Measurements from ENCODE around the gene ULBP3.

Gene ULBP3

GRCh38 chr6:150102750-150103270, 33.9 kb upstream of the ULBP3 start:
- H3K36me3 ChIP-seq (ENCODE audit: insufficient read depth, low read length) = no peaks in the 10 kb centered on the region
- no peak overlapping the region for H2AFZ ChIP-seq (ENCODE audit: low read length)
- no peaks in the 10 kb centered on the region for H3K4me1 ChIP-seq (ENCODE audit: insufficient read depth, low read length, poor library complexity, severe bottlenecking)
- no peak for TF ChIP-seq EZH2phosphoT487 (IDR thresholded peaks at IDR 0.05; ENCODE audit: borderline replicate concordance)
- TF ChIP-seq CTCF (conservative IDR thresholded peaks at IDR 0.05; ENCODE audit: low read length) = no peak
- H3K27me3 ChIP-seq (ENCODE audit: insufficient read depth, low read length, poor library complexity, severe bottlenecking) = no peaks in the 10 kb centered on the region
- no peak overlapping the region for H3K4me3 ChIP-seq (ENCODE audit: low read length, poor library complexity, severe bottlenecking)
- no peak overlapping the region for H3K4me2 ChIP-seq (ENCODE audit: low read depth, low read length, poor library complexity, severe bottlenecking)
- no peaks in the 10 kb centered on the region for H3K9me2 ChIP-seq (replicated peaks; ENCODE audit: low read depth, low read length)
- no peaks in the 10 kb centered on the region for H3K9me3 ChIP-seq (ENCODE audit: insufficient read depth, low read depth, low read length)
- no peak overlapping the region for H3K9ac ChIP-seq (ENCODE audit: low read depth, low read length, poor library complexity, severe bottlenecking)
- no peaks in the 10 kb centered on the region for H3K79me2 ChIP-seq (ENCODE audit: insufficient read depth, low read length)
- H4K20me1 ChIP-seq (ENCODE audit: insufficient read depth, low read length, poor library complexity, severe bottlenecking) = no peaks in the 10 kb centered on the region
- no peaks in the 10 kb centered on the region for H3F3A ChIP-seq (ENCODE audit: low read depth)

- H3K4me1 ChIP-seq (ENCODE audit: insufficient read depth, low read length, poor library complexity, severe bottlenecking) = no peaks in the 10 kb centered on the region
- no peak overlapping the region for H3K4me3 ChIP-seq (ENCODE audit: low read length, poor library complexity, severe bottlenecking)
- no peaks in the 10 kb centered on the region for H3K9me2 ChIP-seq (replicated peaks; ENCODE audit: low read depth, low read length)
- TF ChIP-seq CTCF (conservative IDR thresholded peaks at IDR 0.05; ENCODE audit: low read length) = no peak
- TF ChIP-seq EZH2phosphoT487 (IDR thresholded peaks at IDR 0.05; ENCODE audit: borderline replicate concordance) = no peak
- H3F3A ChIP-seq (ENCODE audit: low read depth) = no peaks in the 10 kb centered on the region
- no peak overlapping the region for H2AFZ ChIP-seq (ENCODE audit: low read length)
- H3K9ac ChIP-seq (ENCODE audit: low read depth, low read length, poor library complexity, severe bottlenecking) = no peak overlapping the region
- H3K4me2 ChIP-seq (ENCODE audit: low read depth, low read length, poor library complexity, severe bottlenecking) = no peak overlapping the region
- H3K27me3 ChIP-seq (ENCODE audit: insufficient read depth, low read length, poor library complexity, severe bottlenecking) = no peaks in the 10 kb centered on the region
- H4K20me1 ChIP-seq (ENCODE audit: insufficient read depth, low read length, poor library complexity, severe bottlenecking) = no peaks in the 10 kb centered on the region
- H3K36me3 ChIP-seq (ENCODE audit: insufficient read depth, low read length) = no peaks in the 10 kb centered on the region
- H3K9me3 ChIP-seq (ENCODE audit: insufficient read depth, low read depth, low read length) = no peaks in the 10 kb centered on the region
- H3K79me2 ChIP-seq (ENCODE audit: insufficient read depth, low read length) = no peaks in the 10 kb centered on the region
Measured at GRCh38 chr6:150100745-150101144, 31.8 kb upstream of the ULBP3 start.

- peaks cover 2% of the 10 kb centered on the region for H3K4me1 ChIP-seq (ENCODE audit: insufficient read depth, low read length, poor library complexity, severe bottlenecking)
- no peak for TF ChIP-seq EZH2phosphoT487 (IDR thresholded peaks at IDR 0.05; ENCODE audit: borderline replicate concordance)
- TF ChIP-seq CTCF (conservative IDR thresholded peaks at IDR 0.05; ENCODE audit: low read length) = no peak
- no peaks in the 10 kb centered on the region for H3K9me3 ChIP-seq (ENCODE audit: insufficient read depth, low read depth, low read length)
- no peaks in the 10 kb centered on the region for H3K9me2 ChIP-seq (replicated peaks; ENCODE audit: low read depth, low read length)
- no peak overlapping the region for H3K4me2 ChIP-seq (ENCODE audit: low read depth, low read length, poor library complexity, severe bottlenecking)
- H3K4me3 ChIP-seq (ENCODE audit: low read length, poor library complexity, severe bottlenecking) = no peak overlapping the region
- H2AFZ ChIP-seq (ENCODE audit: low read length) = no peak overlapping the region
- no peaks in the 10 kb centered on the region for H3F3A ChIP-seq (ENCODE audit: low read depth)
- H3K9ac ChIP-seq (ENCODE audit: low read depth, low read length, poor library complexity, severe bottlenecking) = no peak overlapping the region
- no peaks in the 10 kb centered on the region for H4K20me1 ChIP-seq (ENCODE audit: insufficient read depth, low read length, poor library complexity, severe bottlenecking)
- H3K79me2 ChIP-seq (ENCODE audit: insufficient read depth, low read length) = no peaks in the 10 kb centered on the region
- no peaks in the 10 kb centered on the region for H3K27me3 ChIP-seq (ENCODE audit: insufficient read depth, low read length, poor library complexity, severe bottlenecking)
- H3K36me3 ChIP-seq (ENCODE audit: insufficient read depth, low read length) = no peaks in the 10 kb centered on the region
Measured at GRCh38 chr6:150099953-150100352, 31.0 kb upstream of the ULBP3 start.
